Neural progenitor cell (in vitro differentiated cells): ENCODE data around the gene XPO5. TPM values are rescaled to one million over a fixed set of nuclear protein-coding genes. Genes with fewer than 3 reads are reported as not detected.

ENCODE experiments used
- DNase-seq: peaks from one replicate; pipeline ENCODE4 v3.0.0-alpha.2; 2016; ENCODE audit warnings: low spot score
- H2AFZ ChIP-seq: fragments of 200-600 bp; sonication (generic); replicated peaks from 2 replicates; pipeline ENCODE4 v1.6.1; 2016; ENCODE audit warnings: antibody characterized with exemption
- H3F3A ChIP-seq: fragments of 200-600 bp; sonication (generic); 2 replicates; pipeline ENCODE4 v1.6.1; 2016; ENCODE audit warnings: antibody characterized with exemption, low read depth
- H3K27ac ChIP-seq: fragments of 200-600 bp; sonication (generic); 2 replicates; pipeline ENCODE4 v1.5.1; 2016; ENCODE audit warnings: mild to moderate bottlenecking
- H3K27me3 ChIP-seq: fragments of 200-600 bp; sonication (generic); 2 replicates; pipeline ENCODE4 v1.6.1; 2016; ENCODE audit warnings: mild to moderate bottlenecking, moderate library complexity
- H3K36me3 ChIP-seq: fragments of 200-600 bp; sonication (generic); 2 replicates; pipeline ENCODE4 v1.5.1; 2016
- H3K4me1 ChIP-seq: fragments of 200-600 bp; sonication (generic); 2 replicates; pipeline ENCODE4 v1.6.1; 2016; ENCODE audit warnings: mixed run types
- H3K4me2 ChIP-seq: fragments of 200-600 bp; sonication (generic); 2 replicates; pipeline ENCODE4 v1.6.1; 2016
- H3K4me3 ChIP-seq: fragments of 200-600 bp; sonication (generic); 2 replicates; pipeline ENCODE4 v1.5.1; 2016
- H3K79me2 ChIP-seq: fragments of 200-600 bp; sonication (generic); 2 replicates; pipeline ENCODE4 v1.6.1; 2016; ENCODE audit warnings: low read depth
- H3K9ac ChIP-seq: fragments of 200-600 bp; sonication (generic); 2 replicates; pipeline ENCODE4 v1.6.1; 2016
- H3K9me3 ChIP-seq: fragments of 200-600 bp; sonication (generic); 2 replicates; pipeline ENCODE4 v1.5.1; 2016; ENCODE audit warnings: low read depth
- H4K20me1 ChIP-seq: fragments of 200-600 bp; sonication (generic); 2 replicates; pipeline ENCODE4 v1.6.1; 2016; ENCODE audit warnings: low read depth
- H3K27ac Mint-ChIP-seq: 3 replicates; pipeline ENCODE4 v1.8.0; 2021; ENCODE audit warnings: mixed read lengths
- H3K27me3 Mint-ChIP-seq: 2 replicates; pipeline ENCODE4 v1.8.0; 2022; ENCODE audit warnings: low read depth, mild to moderate bottlenecking, inconsistent platforms, moderate library complexity, mixed read lengths; ENCODE audit not compliant: insufficient read depth
- H3K36me3 Mint-ChIP-seq: 3 replicates; pipeline ENCODE4 v1.8.0; 2021; ENCODE audit warnings: mixed read lengths
- H3K4me1 Mint-ChIP-seq: 3 replicates; pipeline ENCODE4 v1.8.0; 2021; ENCODE audit warnings: mixed read lengths
- H3K4me3 Mint-ChIP-seq: 3 replicates; pipeline ENCODE4 v1.8.0; 2021; ENCODE audit warnings: mild to moderate bottlenecking, moderate library complexity, mixed read lengths
- H3K9me3 Mint-ChIP-seq: 3 replicates; pipeline ENCODE4 v1.8.0; 2020; ENCODE audit warnings: mixed read lengths
- EZH2 ChIP-seq: fragments of 200-600 bp; sonication (generic); IDR thresholded peaks from 2 replicates; pipeline ENCODE4 v1.6.1; 2017; ENCODE audit warnings: antibody characterized with exemption, mild to moderate bottlenecking, moderate library complexity
- EZH2phosphoT487 ChIP-seq: fragments of 200-600 bp; sonication (generic); IDR thresholded peaks from 2 replicates; pipeline ENCODE4 v1.6.1; 2017; ENCODE audit warnings: antibody characterized with exemption
- total RNA-seq: library from RNA; depleted of rRNA; stranded (reverse); fragments of >200 nt; gene quantifications from 2 replicates; pipeline ENCODE4 v1.2.3, GENCODE V29; 2015; ENCODE audit warnings: low replicate concordance
- TF ChIP-seq, protein P1 (sequence below): fragments of 200-600 bp; sonication (generic); IDR thresholded peaks from 2 replicates; pipeline ENCODE4 v1.5.1; 2017; ENCODE audit warnings: antibody characterized with exemption, mild to moderate bottlenecking

XPO5 gene
- total RNA-seq, 1 donor from 2014 or later, result 65.0 TPM

DNA sequence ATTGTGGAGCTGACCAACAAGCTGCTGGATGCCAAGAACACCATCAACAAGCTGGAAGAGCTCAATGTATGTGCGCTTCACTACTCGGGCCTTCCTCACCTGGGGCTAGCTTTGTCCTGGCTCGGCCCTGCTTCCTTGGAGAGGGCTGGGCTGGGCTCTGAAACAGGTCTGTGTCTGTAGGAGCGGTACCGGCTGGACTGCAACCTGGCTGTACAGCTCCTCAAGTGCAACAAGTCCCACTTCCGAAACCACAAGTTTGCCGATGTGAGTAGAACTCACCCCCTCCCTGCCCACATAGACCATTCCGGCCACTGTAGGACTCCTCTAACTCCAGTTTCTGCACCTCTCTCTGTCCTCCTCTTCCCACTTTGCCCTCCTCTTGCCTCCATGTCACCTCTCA is 72.4 kb downstream of the XPO5 start:
- Histone ChIP-seq H3F3A (peaks cover 14% of the 10 kb centered on the region), H3K4me2 (no peak overlapping the region), H3K27me3 (peaks cover 16% of the 10 kb centered on the region), H3K27ac (no peak overlapping the region), H3K4me3 (no peak overlapping the region), H3K4me1 (no peaks in the 10 kb centered on the region), H3K36me3 (no peaks in the 10 kb centered on the region), H3K79me2 (no peaks in the 10 kb centered on the region), H4K20me1 (peaks cover 5% of the 10 kb centered on the region), H3K9me3 (no peaks in the 10 kb centered on the region), H3K9ac (no peak overlapping the region), H2AFZ (no peak overlapping the region)
- TF ChIP-seq EZH2, result no peak
- no peak for TF ChIP-seq EZH2phosphoT487
- TF ChIP-seq, protein P1, sequence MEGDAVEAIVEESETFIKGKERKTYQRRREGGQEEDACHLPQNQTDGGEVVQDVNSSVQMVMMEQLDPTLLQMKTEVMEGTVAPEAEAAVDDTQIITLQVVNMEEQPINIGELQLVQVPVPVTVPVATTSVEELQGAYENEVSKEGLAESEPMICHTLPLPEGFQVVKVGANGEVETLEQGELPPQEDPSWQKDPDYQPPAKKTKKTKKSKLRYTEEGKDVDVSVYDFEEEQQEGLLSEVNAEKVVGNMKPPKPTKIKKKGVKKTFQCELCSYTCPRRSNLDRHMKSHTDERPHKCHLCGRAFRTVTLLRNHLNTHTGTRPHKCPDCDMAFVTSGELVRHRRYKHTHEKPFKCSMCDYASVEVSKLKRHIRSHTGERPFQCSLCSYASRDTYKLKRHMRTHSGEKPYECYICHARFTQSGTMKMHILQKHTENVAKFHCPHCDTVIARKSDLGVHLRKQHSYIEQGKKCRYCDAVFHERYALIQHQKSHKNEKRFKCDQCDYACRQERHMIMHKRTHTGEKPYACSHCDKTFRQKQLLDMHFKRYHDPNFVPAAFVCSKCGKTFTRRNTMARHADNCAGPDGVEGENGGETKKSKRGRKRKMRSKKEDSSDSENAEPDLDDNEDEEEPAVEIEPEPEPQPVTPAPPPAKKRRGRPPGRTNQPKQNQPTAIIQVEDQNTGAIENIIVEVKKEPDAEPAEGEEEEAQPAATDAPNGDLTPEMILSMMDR, result no peak
- Mint-ChIP-seq H3K27me3 (peaks cover 8% of the 10 kb centered on the region), H3K36me3 (peaks cover 31% of the 10 kb centered on the region), H3K4me1 (peaks cover 5% of the 10 kb centered on the region), H3K27ac (no peak overlapping the region), H3K4me3 (no peak overlapping the region), H3K9me3 (no peaks in the 10 kb centered on the region)
- no peak for DNase-seq

DNA sequence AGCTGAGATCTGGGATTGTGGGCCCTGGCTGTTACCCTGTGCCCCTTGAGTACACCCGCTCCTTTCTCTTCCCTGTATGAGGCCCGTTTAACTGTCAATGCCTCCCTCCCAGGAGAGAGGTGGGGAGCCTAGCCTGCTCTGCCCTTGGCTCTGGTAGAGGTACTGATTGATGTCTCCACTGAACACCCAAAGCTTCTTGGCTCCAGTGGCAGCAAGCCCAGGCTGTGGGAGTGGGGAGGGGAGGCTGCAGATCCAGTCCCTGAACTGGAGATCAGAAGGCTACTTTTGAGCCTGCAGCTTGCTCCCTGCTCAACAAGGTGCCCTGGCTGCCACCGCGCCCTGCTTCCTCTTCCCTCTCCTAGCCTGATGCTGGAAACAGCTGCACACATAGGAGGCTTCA is 73.2 kb downstream of the XPO5 start:
- H3K4me2 ChIP-seq, result no peak overlapping the region
- peaks cover 9% of the 10 kb centered on the region for H3K27me3 ChIP-seq
- no peak overlapping the region for H3K4me3 ChIP-seq
- no peak overlapping the region for H3K4me3 Mint-ChIP-seq
- H3K27ac ChIP-seq, result no peak overlapping the region
- no peaks in the 10 kb centered on the region for H3K4me1 ChIP-seq
- H4K20me1 ChIP-seq, result peaks cover 5% of the 10 kb centered on the region
- peaks cover 31% of the 10 kb centered on the region for H3K36me3 Mint-ChIP-seq
- no peaks in the 10 kb centered on the region for H3K4me1 Mint-ChIP-seq
- no peak overlapping the region for H3K9ac ChIP-seq
- no peaks in the 10 kb centered on the region for H3K9me3 ChIP-seq
- DNase-seq, result no peak
- H3K27me3 Mint-ChIP-seq, result peaks cover 4% of the 10 kb centered on the region
- peaks cover 14% of the 10 kb centered on the region for H3F3A ChIP-seq
- H3K9me3 Mint-ChIP-seq, result no peaks in the 10 kb centered on the region
- H3K36me3 ChIP-seq, result no peaks in the 10 kb centered on the region
- H3K79me2 ChIP-seq, result no peaks in the 10 kb centered on the region
- no peak for TF ChIP-seq EZH2phosphoT487
- TF ChIP-seq, protein P1, result no peak
- TF ChIP-seq EZH2, result no peak
- no peak overlapping the region for H2AFZ ChIP-seq
- no peak overlapping the region for H3K27ac Mint-ChIP-seq

DNA sequence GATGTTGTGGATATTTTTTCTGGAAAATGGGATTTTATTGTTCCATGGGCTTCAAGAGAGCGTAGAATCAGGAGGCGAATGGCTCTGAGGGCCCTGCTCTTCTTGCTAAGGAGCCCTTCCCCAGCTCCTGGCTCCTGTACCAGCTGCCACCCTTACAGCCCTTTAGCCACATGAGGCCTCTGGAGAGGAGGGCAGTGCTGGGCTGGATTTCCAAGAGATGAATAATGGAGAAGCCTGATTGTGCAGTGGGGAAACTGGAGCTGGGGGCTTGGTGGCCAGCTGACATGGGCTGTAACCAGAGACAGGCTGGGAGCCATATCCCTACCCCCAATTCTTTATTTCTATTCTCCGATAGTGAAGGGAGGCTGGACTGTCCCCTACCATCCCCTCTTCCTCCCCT is 74.9 kb downstream of the XPO5 start:
- no peak overlapping the region for H3K27ac Mint-ChIP-seq
- H3K27me3 Mint-ChIP-seq, result peaks cover 2% of the 10 kb centered on the region
- Histone ChIP-seq H3K27me3 (no peaks in the 10 kb centered on the region), H3K4me2 (no peak overlapping the region), H3K9me3 (no peaks in the 10 kb centered on the region), H3K4me3 (no peak overlapping the region), H2AFZ (no peak overlapping the region), H4K20me1 (peaks cover 20% of the 10 kb centered on the region), H3K79me2 (peaks cover 5% of the 10 kb centered on the region), H3K9ac (no peak overlapping the region), H3K36me3 (no peaks in the 10 kb centered on the region), H3F3A (peaks cover 3% of the 10 kb centered on the region), H3K4me1 (peaks cover 3% of the 10 kb centered on the region), H3K27ac (no peak overlapping the region)
- H3K4me3 Mint-ChIP-seq, result no peak overlapping the region
- peaks cover 31% of the 10 kb centered on the region for H3K36me3 Mint-ChIP-seq
- TF ChIP-seq, protein P1, result no peak
- TF ChIP-seq EZH2phosphoT487 (no peak), EZH2 (no peak)
- no peak for DNase-seq
- H3K4me1 Mint-ChIP-seq, result no peaks in the 10 kb centered on the region
- H3K9me3 Mint-ChIP-seq, result no peaks in the 10 kb centered on the region
